Endothelial cell of umbilical vein (primary cell): ENCODE data around the gene TXN2. TPM values are rescaled to one million over a fixed set of nuclear protein-coding genes. Genes with fewer than 3 reads are reported as not detected.

Experiments used
- BruUV-seq: library from RNA; stranded (reverse); fragments of 400-500 nt; replicated peaks from 2 replicates; lab custom pipeline; 2021; lab: Mats Ljungman, UMichigan
- CTCF ChIA-PET: fragments of 300-600, 350-600 bp; sonication (Branson Sonifier 250); formaldehyde crosslinking; loops from one replicate; lab custom pipeline; 2021; ENCODE audit warnings: antibody characterized with exemption, inconsistent platforms; lab: Charles Lee
- POLR2A ChIA-PET: fragments of 300-600, 350-600 bp; sonication (Branson Sonifier 250); formaldehyde crosslinking; loops from one replicate; lab custom pipeline; 2021; ENCODE audit warnings: antibody characterized with exemption, inconsistent platforms; lab: Charles Lee
- DNase-seq: peaks from one replicate; pipeline ENCODE4 v3.0.0-alpha.2; 2011; ENCODE audit warnings: low read depth, low spot score
- FAIRE-seq: peaks from 2 replicates; lab custom pipeline; 2011; peaks lifted over from hg19 to GRCh38; lab: Jason Lieb, UNC
- H2AFZ ChIP-seq: 2 replicates; pipeline ENCODE4 v1.6.0; 2012; ENCODE audit warnings: low read depth, low read length, control low read depth, inconsistent platforms
- H3K27ac ChIP-seq: 2 replicates; pipeline ENCODE4 v1.5.1; 2011; ENCODE audit warnings: low read depth, mild to moderate bottlenecking, control low read depth, low read length, moderate library complexity; ENCODE audit not compliant: insufficient read depth
- H3K27me3 ChIP-seq, 2 experiments: 2 replicates each; pipeline versions ENCODE4 v1.6.0 to v1.6.1; 2011; ENCODE audit warnings: low read length in 2 of 2, mixed read lengths in 1 of 2; ENCODE audit not compliant: control insufficient read depth in 2 of 2, insufficient read depth in 2 of 2
- H3K36me3 ChIP-seq, 2 experiments: 2 replicates in 1 of 2; 3 replicates in 1 of 2; pipeline ENCODE4 v1.5.1; 2011; ENCODE audit warnings: low read length in 2 of 2, mild to moderate bottlenecking in 1 of 2, moderate library complexity in 1 of 2; ENCODE audit not compliant: control insufficient read depth in 2 of 2, insufficient read depth in 2 of 2; ENCODE audit errors: extremely low read depth in 1 of 2
- H3K4me1 ChIP-seq: 3 replicates; pipeline ENCODE4 v1.5.1; 2011; ENCODE audit warnings: mild to moderate bottlenecking, low read length; ENCODE audit not compliant: control insufficient read depth, insufficient read depth; ENCODE audit errors: extremely low read depth
- H3K4me2 ChIP-seq: 2 replicates; pipeline ENCODE4 v1.6.1; 2011; ENCODE audit warnings: low read length, control low read depth, mixed read lengths; ENCODE audit not compliant: insufficient read depth
- H3K4me3 ChIP-seq, 3 experiments: fragments of 200-600 bp in 1 of 3; sonication (generic), shearing (Covaris generic) in 1 of 3; replicated peaks in 1 of 3; 2 replicates each; pipeline ENCODE4 v1.5.1; 2011 to 2016; ENCODE audit warnings: control low read depth in 3 of 3, low read length in 3 of 3, mild to moderate bottlenecking in 2 of 3, inconsistent platforms in 1 of 3, low read depth in 1 of 3, moderate library complexity in 1 of 3; ENCODE audit not compliant: insufficient read depth in 1 of 3
- H3K79me2 ChIP-seq: 2 replicates; pipeline ENCODE4 v1.6.0; 2012; ENCODE audit warnings: low read length, inconsistent platforms; ENCODE audit not compliant: control insufficient read depth, insufficient read depth
- H3K9ac ChIP-seq: replicated peaks from 2 replicates; pipeline ENCODE3; 2011; ENCODE audit warnings: low read length, control low read depth; ENCODE audit not compliant: insufficient read depth; ENCODE audit errors: extremely low read depth
- H3K9me1 ChIP-seq: replicated peaks from 3 replicates; pipeline ENCODE4 v1.6.0; 2011; ENCODE audit warnings: mild to moderate bottlenecking, low read length; ENCODE audit not compliant: control insufficient read depth, insufficient read depth; ENCODE audit errors: extremely low read depth
- H3K9me3 ChIP-seq: replicated peaks from 2 replicates; pipeline ENCODE4 v1.5.1; 2012; ENCODE audit warnings: low read length, inconsistent platforms; ENCODE audit not compliant: control insufficient read depth, insufficient read depth
- H4K20me1 ChIP-seq: replicated peaks from 2 replicates; pipeline ENCODE3; 2011; ENCODE audit warnings: mild to moderate bottlenecking, low read length; ENCODE audit not compliant: control insufficient read depth, insufficient read depth; ENCODE audit errors: extremely low read depth
- CTCF ChIP-seq, 2 donors: IDR thresholded peaks; 1 replicate in 1 of 2; 2 replicates in 1 of 2; pipeline ENCODE4 v1.5.1; 2011; ENCODE audit warnings: low read length in 2 of 2, mild to moderate bottlenecking in 2 of 2, moderate library complexity in 2 of 2, control low read depth in 1 of 2, inconsistent platforms in 1 of 2, low read depth in 1 of 2; ENCODE audit not compliant: insufficient read depth in 1 of 2; ENCODE audit errors: extremely low read depth in 1 of 2
- EZH2 ChIP-seq: IDR thresholded peaks from 2 replicates; pipeline ENCODE4 v1.6.1; 2012; ENCODE audit warnings: borderline replicate concordance, low read depth, mild to moderate bottlenecking, moderate library complexity, low read length, inconsistent platforms; ENCODE audit not compliant: severe bottlenecking
- FOS ChIP-seq: IDR thresholded peaks from 2 replicates; pipeline ENCODE4 v1.6.1; 2011; ENCODE audit warnings: mild to moderate bottlenecking, low read length, moderate library complexity, borderline replicate concordance; ENCODE audit not compliant: insufficient read depth
- GATA2 ChIP-seq: IDR thresholded peaks from 2 replicates; pipeline ENCODE4 v1.7.0; 2011; ENCODE audit warnings: low read depth, mild to moderate bottlenecking, moderate library complexity, mixed read lengths, low read length; ENCODE audit not compliant: insufficient read length, insufficient read depth
- JUN ChIP-seq: IDR thresholded peaks from 2 replicates; pipeline ENCODE4 v1.6.1; 2011; ENCODE audit warnings: borderline replicate concordance, low read depth; ENCODE audit not compliant: insufficient read length, insufficient read depth
- MAX ChIP-seq: IDR thresholded peaks from 2 replicates; pipeline ENCODE4 v1.6.1; 2011; ENCODE audit not compliant: insufficient read depth, insufficient read length
- MYC ChIP-seq: IDR thresholded peaks from one replicate; pipeline ENCODE4 v1.6.1; 2011; ENCODE audit warnings: mild to moderate bottlenecking, low read depth, low read length
- POLR2A ChIP-seq: IDR thresholded peaks from 2 replicates; pipeline ENCODE4 v1.6.1; 2012; ENCODE audit warnings: low read depth, mild to moderate bottlenecking, control low read depth, low read length
- POLR2AphosphoS5 ChIP-seq: IDR thresholded peaks from 2 replicates; pipeline ENCODE4 v1.6.1; 2012; ENCODE audit warnings: low read depth, mild to moderate bottlenecking, control low read depth, low read length, moderate library complexity; ENCODE audit not compliant: insufficient read depth
- dilution Hi-C: fragments of 300-500 bp; cut with MboI; formaldehyde crosslinking; loops from one replicate; pipeline ENCODE4 v1.15.0; 2019; ENCODE audit warnings: low sequenced_read_pairs; ENCODE audit not compliant: extremely low pct_ligation_motif_present
- intact Hi-C: fragments of 100-400 bp; cut with micrococcal nuclease; formaldehyde crosslinking; loops from one replicate; pipeline ENCODE4 v1.10.0; 2022
- polyA plus RNA-seq, 4 experiments: library from polyadenylated mRNA; depleted of rRNA in 3 of 4; stranded (reverse) in 3 of 4; unstranded in 1 of 4; fragments of >200 nt; gene quantifications; 2 replicates each; pipeline versions ENCODE4 v1.2.1 to v1.2.3, GENCODE V29; 2011 to 2012; ENCODE audit warnings: missing spikeins in 1 of 4
- total RNA-seq: library from RNA; stranded (reverse); gene quantifications from 2 replicates; pipeline ENCODE4 v1.2.3, GENCODE V29; 2021

Gene TXN2
- total and polyA plus RNA-seq, 2 donors (not counting 3 experiments of a cell fraction or from before 2014, with no cell fraction given): 75.9 to 183 TPM

DNA sequence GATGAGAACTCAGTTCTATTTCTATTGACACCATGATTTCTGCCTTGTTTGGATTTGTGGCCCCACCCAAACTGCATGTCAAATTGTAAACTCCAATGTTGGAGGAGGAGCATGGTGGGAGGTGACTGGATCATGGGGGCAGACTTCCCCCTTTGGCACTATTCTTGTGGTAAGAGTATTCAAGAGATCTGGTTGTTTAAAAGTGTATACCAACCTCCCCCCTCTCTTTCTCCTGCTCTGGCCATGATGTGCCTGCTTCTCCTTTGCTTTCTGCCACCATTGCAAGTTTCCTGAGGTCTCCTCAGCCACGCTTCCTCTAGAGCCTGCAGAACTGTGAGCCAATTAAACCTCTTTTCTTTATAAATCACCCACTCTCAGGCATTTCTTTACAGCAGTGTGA is 33.3 kb upstream of the TXN2 start:
- Histone ChIP-seq H3K27me3 (no peaks in the 10 kb centered on the region), H3K9ac (no peak overlapping the region), H3K9me1 (no peaks in the 10 kb centered on the region), H3K4me3 (no peak overlapping the region), H3K79me2 (no peaks in the 10 kb centered on the region), H3K4me2 (no peak overlapping the region), H4K20me1 (no peaks in the 10 kb centered on the region), H3K27ac (no peak overlapping the region), H3K36me3 (peaks cover 47 to 71% of the 10 kb centered on the region in 2 experiments), H2AFZ (no peak overlapping the region), H3K4me1 (no peaks in the 10 kb centered on the region), H3K9me3 (no peaks in the 10 kb centered on the region)
- POLR2A ChIA-PET: no interaction called here
- TF ChIP-seq EZH2 (no peak), GATA2 (no peak), FOS (no peak), CTCF (IDR thresholded peaks at IDR 0.05; ENCODE audit: extremely low read depth in 1 of 2, insufficient read depth in 1 of 2, low read depth in 1 of 2, low read length in 2 of 2) (no peak), MYC (no peak), POLR2A (no peak), JUN (no peak), POLR2AphosphoS5 (no peak), MAX (no peak)
- BruUV-seq: no TSS peak
- DNase-seq (no peak), FAIRE-seq (no peak)
- intact Hi-C loops (no loop called here), dilution Hi-C loops (no loop called here)
- CTCF ChIA-PET: no interaction called here
